ENCODE data around the gene LRRC3.
A peak's percentile ranks its signal among the peaks of the same experiment; 100 is the strongest.

Gene LRRC3

DNA sequence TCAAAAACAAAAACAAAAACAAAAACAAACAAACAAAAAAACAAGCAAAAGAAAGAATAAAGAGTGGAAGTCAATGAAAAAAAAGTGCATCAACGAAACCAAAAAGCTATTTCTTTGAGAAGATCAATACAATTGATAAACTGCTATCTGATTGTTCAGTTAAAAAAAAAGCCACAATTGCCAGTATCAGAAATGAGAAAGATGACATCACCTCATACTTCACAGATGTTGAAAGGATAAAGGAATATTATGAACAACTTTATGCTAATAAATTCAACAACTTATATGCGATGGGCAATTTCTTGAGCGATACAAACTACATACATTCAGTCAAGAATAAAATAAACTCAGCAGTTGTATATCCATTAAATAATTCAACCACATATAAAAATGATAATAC lies 2.2 kb upstream of the LRRC3 start:
- no peaks in the 10 kb centered on the region for H3K9me2 ChIP-seq (replicated peaks; ENCODE audit: insufficient read depth, low read length)
- DNase-seq = no peak
- H3K4me1 ChIP-seq (ENCODE audit: low read length) = no peaks in the 10 kb centered on the region
- no peak overlapping the region for H3K4me3 ChIP-seq (ENCODE audit: low read length)
- TF ChIP-seq, protein P1, sequence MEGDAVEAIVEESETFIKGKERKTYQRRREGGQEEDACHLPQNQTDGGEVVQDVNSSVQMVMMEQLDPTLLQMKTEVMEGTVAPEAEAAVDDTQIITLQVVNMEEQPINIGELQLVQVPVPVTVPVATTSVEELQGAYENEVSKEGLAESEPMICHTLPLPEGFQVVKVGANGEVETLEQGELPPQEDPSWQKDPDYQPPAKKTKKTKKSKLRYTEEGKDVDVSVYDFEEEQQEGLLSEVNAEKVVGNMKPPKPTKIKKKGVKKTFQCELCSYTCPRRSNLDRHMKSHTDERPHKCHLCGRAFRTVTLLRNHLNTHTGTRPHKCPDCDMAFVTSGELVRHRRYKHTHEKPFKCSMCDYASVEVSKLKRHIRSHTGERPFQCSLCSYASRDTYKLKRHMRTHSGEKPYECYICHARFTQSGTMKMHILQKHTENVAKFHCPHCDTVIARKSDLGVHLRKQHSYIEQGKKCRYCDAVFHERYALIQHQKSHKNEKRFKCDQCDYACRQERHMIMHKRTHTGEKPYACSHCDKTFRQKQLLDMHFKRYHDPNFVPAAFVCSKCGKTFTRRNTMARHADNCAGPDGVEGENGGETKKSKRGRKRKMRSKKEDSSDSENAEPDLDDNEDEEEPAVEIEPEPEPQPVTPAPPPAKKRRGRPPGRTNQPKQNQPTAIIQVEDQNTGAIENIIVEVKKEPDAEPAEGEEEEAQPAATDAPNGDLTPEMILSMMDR (IDR thresholded peaks at IDR 0.05; ENCODE audit: low read length) = no peak
- TF ChIP-seq EZH2phosphoT487 (IDR thresholded peaks at IDR 0.05; ENCODE audit: low read length) = no peak
- TF ChIP-seq EZH2 (optimal IDR thresholded peaks at IDR 0.05; ENCODE audit: low read depth, low read length) = no peak
- H3K9ac ChIP-seq (ENCODE audit: low read length) = no peak overlapping the region
- H3F3A ChIP-seq (ENCODE audit: insufficient read depth, low read length) = no peaks in the 10 kb centered on the region
- H3K27me3 ChIP-seq (replicated peaks; ENCODE audit: insufficient read depth, low read length) = peaks cover 92% of the 10 kb centered on the region
- no peak overlapping the region for H3K4me2 ChIP-seq (ENCODE audit: low read depth, low read length)
- no peaks in the 10 kb centered on the region for H3K36me3 ChIP-seq (replicated peaks; ENCODE audit: insufficient read depth, low read length)
- H2AFZ ChIP-seq (ENCODE audit: low read length) = no peak overlapping the region
- H4K20me1 ChIP-seq (ENCODE audit: insufficient read depth, low read length) = no peaks in the 10 kb centered on the region
- H3K27ac ChIP-seq (ENCODE audit: low read length) = no peak overlapping the region
- no peaks in the 10 kb centered on the region for H3K9me3 ChIP-seq (replicated peaks; ENCODE audit: insufficient read depth, low read length)
- H3K79me2 ChIP-seq (ENCODE audit: low read length) = no peaks in the 10 kb centered on the region

DNA sequence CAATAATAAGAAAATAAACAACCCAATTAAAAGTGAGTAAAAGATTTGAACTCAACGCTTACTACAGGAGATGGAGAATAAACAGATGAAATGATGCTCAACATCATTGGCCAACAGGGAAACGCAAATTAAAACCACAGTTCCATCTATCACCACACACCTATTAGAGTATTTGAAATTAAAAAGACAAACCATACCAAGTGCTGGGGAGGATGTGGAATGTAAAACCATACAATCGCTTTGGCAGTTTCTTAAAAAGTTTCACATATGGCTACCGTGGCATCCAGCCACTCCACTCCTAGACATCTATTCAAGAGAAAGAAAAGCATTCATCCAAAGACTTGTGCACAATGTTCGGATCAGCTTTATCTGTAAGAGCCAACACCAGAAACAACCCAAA lies 1.3 kb upstream of the LRRC3 start:
- Histone ChIP-seq H3K4me1 (ENCODE audit: low read length) (no peaks in the 10 kb centered on the region), H4K20me1 (ENCODE audit: insufficient read depth, low read length) (no peaks in the 10 kb centered on the region), H3K9ac (ENCODE audit: low read length) (no peak overlapping the region), H2AFZ (ENCODE audit: low read length) (no peak overlapping the region), H3F3A (ENCODE audit: insufficient read depth, low read length) (no peaks in the 10 kb centered on the region), H3K27me3 (replicated peaks; ENCODE audit: insufficient read depth, low read length) (peaks cover 92% of the 10 kb centered on the region), H3K9me3 (replicated peaks; ENCODE audit: insufficient read depth, low read length) (no peaks in the 10 kb centered on the region), H3K79me2 (ENCODE audit: low read length) (no peaks in the 10 kb centered on the region), H3K4me2 (ENCODE audit: low read depth, low read length) (no peak overlapping the region), H3K36me3 (replicated peaks; ENCODE audit: insufficient read depth, low read length) (no peaks in the 10 kb centered on the region), H3K4me3 (ENCODE audit: low read length) (no peak overlapping the region), H3K27ac (ENCODE audit: low read length) (no peak overlapping the region), H3K9me2 (replicated peaks; ENCODE audit: insufficient read depth, low read length) (no peaks in the 10 kb centered on the region)
- TF ChIP-seq EZH2phosphoT487 (IDR thresholded peaks at IDR 0.05; ENCODE audit: low read length) = no peak
- TF ChIP-seq, protein P1 (IDR thresholded peaks at IDR 0.05; ENCODE audit: low read length) = no peak
- TF ChIP-seq EZH2 (optimal IDR thresholded peaks at IDR 0.05; ENCODE audit: low read depth, low read length) = no peak
- DNase-seq = no peak

DNA sequence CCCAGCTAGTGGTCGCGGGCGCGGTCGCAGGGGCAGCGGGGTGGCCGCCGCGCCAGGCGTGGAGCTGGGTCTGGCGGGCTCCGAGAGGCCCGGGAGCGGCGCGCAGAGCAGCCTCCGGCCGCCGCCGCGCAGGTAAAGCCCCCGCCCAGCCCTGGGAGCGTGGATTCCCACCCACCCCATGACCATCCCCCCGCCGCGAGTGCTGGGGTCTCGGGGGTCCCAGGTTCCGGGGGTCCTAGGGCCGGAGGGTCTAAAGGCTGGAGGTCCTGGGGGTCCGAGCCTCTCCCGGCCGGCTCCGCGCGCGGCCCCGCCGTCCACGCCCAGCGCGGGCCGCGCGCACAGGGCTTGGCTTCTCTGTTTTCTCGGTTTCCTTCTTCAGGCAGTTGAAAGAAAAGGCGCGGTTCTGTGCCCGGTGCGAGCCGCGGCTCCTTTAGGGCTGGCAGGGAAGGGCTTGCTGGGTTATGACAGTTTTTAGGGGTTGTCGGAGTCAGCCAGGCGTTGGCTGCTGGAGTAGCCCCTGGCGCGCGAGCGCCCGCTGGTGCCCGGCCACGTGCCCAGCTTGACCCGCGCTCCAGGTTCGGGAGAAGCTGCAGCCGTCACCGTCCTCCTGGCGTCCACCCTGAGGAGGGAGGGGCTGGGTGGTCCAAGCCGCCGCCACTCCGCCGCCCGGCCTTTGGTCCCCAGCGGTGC lies 359 bp downstream of the LRRC3 start:
- H3K79me2 ChIP-seq (ENCODE audit: low read length) = no peaks in the 10 kb centered on the region
- DNase-seq = no peak
- H3K4me3 ChIP-seq (ENCODE audit: low read length) = peak overlapping the region; percentile 19; the same call in 1 of the 2 replicates
- TF ChIP-seq, protein P1 (IDR thresholded peaks at IDR 0.05; ENCODE audit: low read length) = no peak
- no peak for TF ChIP-seq EZH2 (optimal IDR thresholded peaks at IDR 0.05; ENCODE audit: low read depth, low read length)
- TF ChIP-seq EZH2phosphoT487 (IDR thresholded peaks at IDR 0.05; ENCODE audit: low read length) = no peak
- no peak overlapping the region for H3K27ac ChIP-seq (ENCODE audit: low read length)
- no peaks in the 10 kb centered on the region for H3F3A ChIP-seq (ENCODE audit: insufficient read depth, low read length)
- no peaks in the 10 kb centered on the region for H4K20me1 ChIP-seq (ENCODE audit: insufficient read depth, low read length)
- 0 out of 2 replicates have a peak overlapping the region, but pooled peaks have one; percentile 9 for H2AFZ ChIP-seq (ENCODE audit: low read length)
- H3K36me3 ChIP-seq (replicated peaks; ENCODE audit: insufficient read depth, low read length) = no peaks in the 10 kb centered on the region
- H3K4me1 ChIP-seq (ENCODE audit: low read length) = no peaks in the 10 kb centered on the region
- no peak overlapping the region for H3K9ac ChIP-seq (ENCODE audit: low read length)
- H3K9me3 ChIP-seq (replicated peaks; ENCODE audit: insufficient read depth, low read length) = no peaks in the 10 kb centered on the region
- peaks cover 92% of the 10 kb centered on the region for H3K27me3 ChIP-seq (replicated peaks; ENCODE audit: insufficient read depth, low read length)
- peak overlapping the region; percentile 22; the same call in 1 of the 2 replicates for H3K4me2 ChIP-seq (ENCODE audit: low read depth, low read length)
- H3K9me2 ChIP-seq (replicated peaks; ENCODE audit: insufficient read depth, low read length) = no peaks in the 10 kb centered on the region

All from MM.1S (cell line).